NCI-H510A (cell line): ENCODE results near the gene TRRAP.

Source experiments
- DNase-seq: peaks from one replicate; lab custom pipeline; 2025; lab: John Stamatoyannopoulos, UW

TRRAP gene

GRCh38 chr7:98990356-98990755 is 112.0 kb downstream of the TRRAP start:
- DNase-seq, result no peak

- DNase-seq, result no peak
These were observed 112.8 kb downstream of the TRRAP start for GRCh38 chr7:98991141-98991540.

GRCh38 chr7:98992076-98992475 is 113.7 kb downstream of the TRRAP start:
- no peak for DNase-seq

- no peak for DNase-seq
These were observed 114.9 kb downstream of the TRRAP start for GRCh38 chr7:98993024-98993897.

GRCh38 chr7:98994046-98994944 is 116.0 kb downstream of the TRRAP start:
- no peak for DNase-seq

GRCh38 chr7:98995111-98995510 is 116.8 kb downstream of the TRRAP start:
- DNase-seq, result no peak

GRCh38 chr7:98995523-98996149 is 117.3 kb downstream of the TRRAP start:
- no peak for DNase-seq

- DNase-seq, result no peak
These were observed 117.8 kb downstream of the TRRAP start for GRCh38 chr7:98996150-98996552.

GRCh38 chr7:98997846-98998245 is 119.5 kb downstream of the TRRAP start:
- DNase-seq, result no peak

GRCh38 chr7:98998821-98999725 is 120.7 kb downstream of the TRRAP start:
- no peak for DNase-seq

- DNase-seq, result no peak
These were observed 122.0 kb downstream of the TRRAP start for GRCh38 chr7:99000196-99000903.

GRCh38 chr7:99000904-99001465 is 122.7 kb downstream of the TRRAP start:
- DNase-seq, result no peak

- DNase-seq, result no peak
These were observed 123.3 kb downstream of the TRRAP start for GRCh38 chr7:99001482-99002147.

GRCh38 chr7:99002148-99002826 is 124.0 kb downstream of the TRRAP start:
- DNase-seq, result no peak

GRCh38 chr7:99002827-99003212 is 124.5 kb downstream of the TRRAP start:
- no peak for DNase-seq

GRCh38 chr7:99003419-99003818 is 125.1 kb downstream of the TRRAP start:
- DNase-seq, result no peak

- DNase-seq, result no peak
These were observed 125.9 kb downstream of the TRRAP start for GRCh38 chr7:99004216-99004615.

GRCh38 chr7:99004781-99005500 is 126.6 kb downstream of the TRRAP start:
- no peak for DNase-seq

- no peak for DNase-seq
These were observed 127.4 kb downstream of the TRRAP start for GRCh38 chr7:99005776-99006175.
